ENCODE results near the gene ABR. TPM values are rescaled to one million over a fixed set of nuclear protein-coding genes. Genes with fewer than 3 reads are reported as not detected.

The ABR gene
- total RNA-seq, 1 donor from 2014 or later, result 92.7 TPM

- Histone ChIP-seq H3K9me3 (ENCODE audit: low read depth) (no peaks in the 10 kb centered on the region), H3K9ac (no peak overlapping the region), H3K4me3 (no peak overlapping the region), H3F3A (ENCODE audit: low read depth) (peaks cover 4% of the 10 kb centered on the region), H3K79me2 (ENCODE audit: low read depth) (no peaks in the 10 kb centered on the region), H3K27ac (no peak overlapping the region), H3K4me1 (peaks cover 8% of the 10 kb centered on the region), H3K27me3 (no peaks in the 10 kb centered on the region), H3K36me3 (no peaks in the 10 kb centered on the region), H4K20me1 (ENCODE audit: low read depth) (peaks cover 39% of the 10 kb centered on the region), H2AFZ (replicated peaks) (no peak overlapping the region), H3K4me2 (no peak overlapping the region)
- peaks cover 11% of the 10 kb centered on the region for H3K36me3 Mint-ChIP-seq
- H3K27me3 Mint-ChIP-seq (ENCODE audit: insufficient read depth, low read depth), result peaks cover 3% of the 10 kb centered on the region
- DNase-seq (ENCODE audit: low spot score), result no peak
- H3K27ac Mint-ChIP-seq, result no peak overlapping the region
- H3K4me3 Mint-ChIP-seq, result no peak overlapping the region
- TF ChIP-seq EZH2 (IDR thresholded peaks at IDR 0.05) (no peak), EZH2phosphoT487 (IDR thresholded peaks at IDR 0.05) (no peak), CTCF (IDR thresholded peaks at IDR 0.05) (no peak)
- H3K9me3 Mint-ChIP-seq, result no peaks in the 10 kb centered on the region
- H3K4me1 Mint-ChIP-seq, result peaks cover 47% of the 10 kb centered on the region
Observed at GRCh38 chr17:1125788-1126145, 54.0 kb downstream of the ABR start.

GRCh38 chr17:1124896-1125787, 54.6 kb downstream of the ABR start:
- H3K36me3 ChIP-seq, result no peaks in the 10 kb centered on the region
- H3K27me3 ChIP-seq, result no peaks in the 10 kb centered on the region
- no peak overlapping the region for H3K27ac ChIP-seq
- no peak overlapping the region for H3K9ac ChIP-seq
- H2AFZ ChIP-seq (replicated peaks), result no peak overlapping the region
- no peaks in the 10 kb centered on the region for H3K79me2 ChIP-seq (ENCODE audit: low read depth)
- H3K27me3 Mint-ChIP-seq (ENCODE audit: insufficient read depth, low read depth), result peaks cover 3% of the 10 kb centered on the region
- no peaks in the 10 kb centered on the region for H3K9me3 Mint-ChIP-seq
- H4K20me1 ChIP-seq (ENCODE audit: low read depth), result peaks cover 33% of the 10 kb centered on the region
- peaks cover 8% of the 10 kb centered on the region for H3K36me3 Mint-ChIP-seq
- peak overlapping the region; percentile 83 for H3K27ac Mint-ChIP-seq
- H3K9me3 ChIP-seq (ENCODE audit: low read depth), result no peaks in the 10 kb centered on the region
- no peak for TF ChIP-seq EZH2 (IDR thresholded peaks at IDR 0.05)
- no peak for TF ChIP-seq EZH2phosphoT487 (IDR thresholded peaks at IDR 0.05)
- no peak for TF ChIP-seq CTCF (IDR thresholded peaks at IDR 0.05)
- no peak overlapping the region for H3K4me3 ChIP-seq
- DNase-seq (ENCODE audit: low spot score), result no peak
- peak overlapping the region; percentile 27 for H3K4me3 Mint-ChIP-seq
- peaks cover 42% of the 10 kb centered on the region for H3K4me1 Mint-ChIP-seq
- H3F3A ChIP-seq (ENCODE audit: low read depth), result peaks cover 4% of the 10 kb centered on the region
- H3K4me2 ChIP-seq, result no peak overlapping the region
- H3K4me1 ChIP-seq, result peaks cover 9% of the 10 kb centered on the region

GRCh38 chr17:1123921-1124715, 55.7 kb downstream of the ABR start:
- H3F3A ChIP-seq (ENCODE audit: low read depth), result peaks cover 4% of the 10 kb centered on the region
- peaks cover 3% of the 10 kb centered on the region for H3K27me3 Mint-ChIP-seq (ENCODE audit: insufficient read depth, low read depth)
- H3K9me3 Mint-ChIP-seq, result peaks cover 3% of the 10 kb centered on the region
- no peak overlapping the region for H2AFZ ChIP-seq (replicated peaks)
- no peaks in the 10 kb centered on the region for H3K36me3 ChIP-seq
- H3K4me1 Mint-ChIP-seq, result peaks cover 42% of the 10 kb centered on the region
- H3K9ac ChIP-seq, result no peak overlapping the region
- no peaks in the 10 kb centered on the region for H3K79me2 ChIP-seq (ENCODE audit: low read depth)
- peak overlapping the region; percentile 83 for H3K27ac Mint-ChIP-seq
- H3K27ac ChIP-seq, result no peak overlapping the region
- DNase-seq (ENCODE audit: low spot score), result peak; percentile 52
- no peak overlapping the region for H3K4me3 ChIP-seq
- peaks cover 8% of the 10 kb centered on the region for H3K36me3 Mint-ChIP-seq
- H3K4me3 Mint-ChIP-seq, result peak overlapping the region; percentile 55
- peaks cover 9% of the 10 kb centered on the region for H3K4me1 ChIP-seq
- no peak overlapping the region for H3K4me2 ChIP-seq
- no peaks in the 10 kb centered on the region for H3K9me3 ChIP-seq (ENCODE audit: low read depth)
- H3K27me3 ChIP-seq, result no peaks in the 10 kb centered on the region
- H4K20me1 ChIP-seq (ENCODE audit: low read depth), result peaks cover 33% of the 10 kb centered on the region
- no peak for TF ChIP-seq EZH2phosphoT487 (IDR thresholded peaks at IDR 0.05)
- TF ChIP-seq EZH2 (IDR thresholded peaks at IDR 0.05), result no peak
- TF ChIP-seq CTCF (IDR thresholded peaks at IDR 0.05), result no peak
